SK-N-SH (cell line): Measurements from ENCODE around the gene MCC. TPM values are rescaled to one million over a fixed set of nuclear protein-coding genes. Genes with fewer than 3 reads are reported as not detected.
"Not testable (repeated sequence)": the region's sequence is repeated elsewhere in the genome, so short reads cannot be mapped to it uniquely, and the experiment has no call there.

Experiments
- CTCF ChIA-PET: fragments of 300-600, 350-600 bp; formaldehyde crosslinking; extraction: SDS; loops from one replicate; lab custom pipeline; 2021; lab: Yijun Ruan, JAX
- POLR2A ChIA-PET: fragments of 350-600 bp; sonication (Branson Sonifier 250); formaldehyde crosslinking; extraction: SDS; loops from one replicate; lab custom pipeline; 2020; ENCODE audit warnings: antibody characterized with exemption, inconsistent platforms; lab: Yijun Ruan, JAX
- DNase-seq: peaks from one replicate; pipeline ENCODE4 v3.0.0; 2012
- H2AFZ ChIP-seq: fragments of 200-600 bp; sonication (generic); 2 replicates; pipeline ENCODE4 v1.8.1; 2016; ENCODE audit warnings: antibody characterized with exemption, mild to moderate bottlenecking, low read depth
- H3F3A ChIP-seq: fragments of 200-600 bp; sonication (generic); replicated peaks from 2 replicates; pipeline ENCODE3; 2016; ENCODE audit warnings: antibody characterized with exemption, mild to moderate bottlenecking; ENCODE audit not compliant: insufficient read depth
- H3K27ac ChIP-seq, 2 experiments: fragments of 200-500 bp in 1 of 2; fragments of 200-600 bp in 1 of 2; sonication (Bioruptor generic) in 1 of 2; sonication (generic), shearing (Covaris generic) in 1 of 2; 2 replicates each; pipeline versions ENCODE4 v1.5.1 to v1.6.1; 2014 to 2016; ENCODE audit warnings: low read depth in 2 of 2, inconsistent platforms in 1 of 2, low read length in 1 of 2, mild to moderate bottlenecking in 1 of 2, mixed read lengths in 1 of 2
- H3K27me3 ChIP-seq: fragments of 200-600 bp; sonication (generic), shearing (Covaris generic); 2 replicates; pipeline ENCODE4 v1.6.1; 2016; ENCODE audit warnings: mixed run types; ENCODE audit not compliant: insufficient read depth
- H3K36me3 ChIP-seq, 2 experiments: fragments of 200-500 bp in 1 of 2; fragments of 200-600 bp in 1 of 2; sonication (Bioruptor generic) in 1 of 2; sonication (generic) in 1 of 2; replicated peaks in 1 of 2; 2 replicates each; pipeline versions ENCODE3 to v1.5.1; 2014 to 2016; ENCODE audit warnings: low read length in 1 of 2, mild to moderate bottlenecking in 1 of 2; ENCODE audit not compliant: insufficient read depth in 2 of 2, control insufficient read depth in 1 of 2
- H3K4me1 ChIP-seq, 2 experiments: fragments of 200-500 bp in 1 of 2; fragments of 200-600 bp in 1 of 2; sonication (Bioruptor generic) in 1 of 2; sonication (generic), shearing (Covaris generic) in 1 of 2; 2 replicates each; pipeline versions ENCODE4 v1.5.1 to v1.6.1; 2014 to 2016; ENCODE audit warnings: low read depth in 1 of 2, low read length in 1 of 2, mixed run types in 1 of 2; ENCODE audit not compliant: insufficient read depth in 2 of 2, control insufficient read depth in 1 of 2
- H3K4me2 ChIP-seq: fragments of 200-600 bp; sonication (generic), shearing (Covaris generic); 2 replicates; pipeline ENCODE4 v1.6.1; 2017; ENCODE audit warnings: mixed run types
- H3K4me3 ChIP-seq, 2 experiments: fragments of 200-500 bp in 1 of 2; fragments of 200-600 bp in 1 of 2; sonication (Bioruptor generic) in 1 of 2; sonication (generic), shearing (Covaris generic) in 1 of 2; 2 replicates each; pipeline versions ENCODE4 v1.5.1 to v1.8.1; 2014 to 2016; ENCODE audit warnings: low read depth in 2 of 2, inconsistent platforms in 1 of 2, low read length in 1 of 2, mild to moderate bottlenecking in 1 of 2, mixed read lengths in 1 of 2, moderate library complexity in 1 of 2
- H3K79me2 ChIP-seq: fragments of 200-600 bp; sonication (generic); 2 replicates; pipeline ENCODE4 v1.8.1; 2017; ENCODE audit warnings: mild to moderate bottlenecking; ENCODE audit not compliant: insufficient read depth
- H3K9ac ChIP-seq: fragments of 200-600 bp; sonication (generic); 2 replicates; pipeline ENCODE4 v1.6.1; 2017; ENCODE audit warnings: mixed run types
- H3K9me2 ChIP-seq: fragments of 200-600 bp; sonication (generic); 2 replicates; pipeline ENCODE4 v1.6.1; 2017; ENCODE audit warnings: mixed run types
- H3K9me3 ChIP-seq: fragments of 200-600 bp; sonication (generic); 2 replicates; pipeline ENCODE4 v1.6.1; 2017; ENCODE audit warnings: mixed run types, mild to moderate bottlenecking, moderate library complexity
- H4K20me1 ChIP-seq: fragments of 200-600 bp; sonication (generic); 2 replicates; pipeline ENCODE4 v1.6.1; 2017; ENCODE audit warnings: mild to moderate bottlenecking, mixed run types; ENCODE audit not compliant: insufficient read depth
- EZH2phosphoT487 ChIP-seq: fragments of 200-600 bp; sonication (generic); IDR thresholded peaks from 2 replicates; pipeline ENCODE4 v1.6.1; 2017; ENCODE audit warnings: low read depth, mixed run types, mild to moderate bottlenecking, antibody characterized with exemption, moderate library complexity, borderline replicate concordance
- FOXM1 ChIP-seq: IDR thresholded peaks from 2 replicates; pipeline ENCODE4 v1.4.0; 2012; ENCODE audit warnings: low read depth, mild to moderate bottlenecking
- GABPA ChIP-seq: IDR thresholded peaks from 2 replicates; pipeline ENCODE4 v1.4.0; 2012; ENCODE audit warnings: low read depth, mild to moderate bottlenecking
- GATA2 ChIP-seq: sonication (generic); formaldehyde crosslinking; IDR thresholded peaks from 2 replicates; pipeline ENCODE4 v1.5.0; 2020; ENCODE audit warnings: mild to moderate bottlenecking, missing genetic modification reagents
- NRF1 ChIP-seq: IDR thresholded peaks from 2 replicates; pipeline ENCODE4 v1.6.1; 2012; ENCODE audit warnings: low read depth, mild to moderate bottlenecking, low read length
- RAD21 ChIP-seq: IDR thresholded peaks from 2 replicates; pipeline ENCODE4 v1.6.1; 2012; ENCODE audit warnings: mild to moderate bottlenecking, low read length
- RCOR1 ChIP-seq: fragments of 150-350 bp; IDR thresholded peaks from 2 replicates; pipeline ENCODE4 v1.6.1; 2017; ENCODE audit warnings: antibody characterized with exemption, low read length
- SIN3A ChIP-seq: IDR thresholded peaks from 2 replicates; pipeline ENCODE4 v1.6.1; 2012; ENCODE audit warnings: low read depth, mild to moderate bottlenecking, low read length, moderate library complexity, borderline replicate concordance
- WGBS: methylation state at CpG from one replicate; pipeline ENCODE4 v1.1.6; 2017; ENCODE audit warnings: low lambda C conversion rate; 5-methylcytosine and 5-hydroxymethylcytosine counted together
- polyA plus RNA-seq, 3 experiments: library from polyadenylated mRNA; depleted of rRNA; stranded (reverse); fragments of >200 nt; gene quantifications; 2 replicates each; pipeline ENCODE4 v1.2.3, GENCODE V29; 2012
- TF ChIP-seq, protein P1 (sequence below): fragments of 150-350 bp; IDR thresholded peaks from 2 replicates; pipeline ENCODE4 v1.6.1; 2017; ENCODE audit warnings: antibody characterized with exemption, low read length, low read depth, borderline replicate concordance
- TF ChIP-seq, protein P2 (sequence below): IDR thresholded peaks from 2 replicates; pipeline ENCODE4 v1.4.0; 2012; ENCODE audit warnings: low read depth, borderline replicate concordance
- TF ChIP-seq, protein P3 (sequence below): fragments of 150-350 bp; IDR thresholded peaks from 2 replicates; pipeline ENCODE4 v1.6.1; 2016; ENCODE audit warnings: mild to moderate bottlenecking, low read depth, low read length
- TF ChIP-seq, protein P4 (sequence below): IDR thresholded peaks from 2 replicates; pipeline ENCODE4; 2012

MCC gene
- polyA plus RNA-seq, 1 of the 3 experiments (the other 2 are of a cell fraction), result 3.6 TPM

DNA sequence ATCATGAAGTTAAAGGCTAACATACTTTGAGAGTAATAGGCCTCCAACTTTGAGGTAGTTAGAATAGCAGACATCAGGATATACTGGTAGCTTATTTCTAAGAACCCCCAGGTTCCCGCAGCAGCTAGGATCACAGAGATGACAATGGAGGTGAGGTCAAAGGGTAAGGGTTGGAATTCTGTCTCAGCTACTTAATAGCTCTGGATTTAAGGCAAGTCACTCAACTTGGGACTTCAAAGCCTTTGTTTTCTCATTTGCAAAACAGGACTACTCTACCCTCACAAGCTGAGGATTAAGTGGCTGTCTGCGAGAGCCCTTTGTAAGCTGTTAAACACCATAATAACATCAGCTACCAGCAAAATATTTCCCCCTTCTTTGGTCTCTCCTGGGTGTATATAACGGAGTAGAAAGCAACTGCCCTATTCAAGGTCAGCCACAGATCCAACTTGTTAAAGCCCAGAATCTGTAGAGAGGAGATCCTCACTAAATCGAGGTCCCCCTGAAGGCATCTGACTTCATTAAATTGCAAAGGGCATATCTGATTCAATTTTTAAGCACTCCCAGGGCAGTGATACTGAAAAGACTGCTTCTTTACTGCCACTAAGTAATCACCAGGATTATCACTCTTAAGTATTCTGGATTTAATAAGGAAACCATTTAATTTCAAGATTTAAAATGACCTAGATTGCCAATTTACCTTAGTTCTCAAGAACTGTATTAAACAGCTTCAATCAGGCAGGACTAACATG, 407.0 kb downstream of the MCC start:
- H3K4me3 ChIP-seq, result no peak overlapping the region
- 67% methylated on average over 4 of the region's 4 CpGs for WGBS

DNA sequence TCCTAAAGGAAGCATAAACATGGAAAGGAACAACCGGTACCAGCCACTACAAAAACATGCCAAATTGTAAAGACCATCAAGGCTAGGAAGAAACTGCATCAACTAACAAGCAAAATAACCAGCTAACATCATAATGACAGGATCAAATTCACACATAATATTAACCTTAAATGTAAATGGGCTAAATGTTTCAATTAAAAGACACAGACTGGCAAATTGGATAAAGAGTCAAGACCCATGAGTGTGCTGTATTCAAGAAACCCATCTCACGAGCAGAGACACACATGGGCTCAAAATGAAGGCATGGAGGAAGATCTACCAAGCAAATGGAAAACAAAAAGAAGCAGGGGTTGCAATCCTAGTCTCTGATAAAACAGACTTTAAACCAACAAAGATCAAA, 411.6 kb downstream of the MCC start:
- H3K4me2 ChIP-seq, H3K27me3 ChIP-seq, H3K36me3 ChIP-seq, H3K9me3 ChIP-seq, H2AFZ ChIP-seq, H3K9me2 ChIP-seq, POLR2A ChIA-PET, CTCF ChIA-PET, H3K4me3 ChIP-seq, DNase-seq, H3K4me1 ChIP-seq, H3K79me2 ChIP-seq, H3K9ac ChIP-seq, H4K20me1 ChIP-seq, H3F3A ChIP-seq, H3K27ac ChIP-seq: not testable (repeated sequence)
- WGBS, result 48% methylated on average over 2 of the region's 2 CpGs

More for the DNA sequence above, 407.0 kb downstream of the MCC start:
- Histone ChIP-seq H3K27ac (peak overlapping the region in 1 of 2 experiments; percentile 60; a peak in 2 of 4 replicates), H3K9ac (no peak overlapping the region), H2AFZ (no peak overlapping the region), H3K4me1 (peaks cover 0 to 18% of the 10 kb centered on the region in 2 experiments; a peak in 2 of 4 replicates), H3K9me3 (no peaks in the 10 kb centered on the region), H3K27me3 (no peaks in the 10 kb centered on the region; the same call in 1 of the 2 replicates), H3K79me2 (no peaks in the 10 kb centered on the region), H3K4me2 (peak overlapping the region; percentile 4; the same call in 1 of the 2 replicates), H3K9me2 (no peaks in the 10 kb centered on the region), H3K36me3 (no peaks in the 10 kb centered on the region), H3F3A (no peaks in the 10 kb centered on the region), H4K20me1 (no peaks in the 10 kb centered on the region)
- DNase-seq, result peak; percentile 55
- POLR2A ChIA-PET, result interaction anchor here (0.9 kb wide), 1 partner anchor 22 kb away, joined by 3 read pairs; no protein-coding TSS in a partner anchor
- TF ChIP-seq, protein P1, sequence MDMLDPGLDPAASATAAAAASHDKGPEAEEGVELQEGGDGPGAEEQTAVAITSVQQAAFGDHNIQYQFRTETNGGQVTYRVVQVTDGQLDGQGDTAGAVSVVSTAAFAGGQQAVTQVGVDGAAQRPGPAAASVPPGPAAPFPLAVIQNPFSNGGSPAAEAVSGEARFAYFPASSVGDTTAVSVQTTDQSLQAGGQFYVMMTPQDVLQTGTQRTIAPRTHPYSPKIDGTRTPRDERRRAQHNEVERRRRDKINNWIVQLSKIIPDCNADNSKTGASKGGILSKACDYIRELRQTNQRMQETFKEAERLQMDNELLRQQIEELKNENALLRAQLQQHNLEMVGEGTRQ, result no peak
- TF ChIP-seq RCOR1 (peak; percentile 26; the same call in 1 of the 2 replicates), RAD21 (no peak), GATA2 (peak; percentile 26; the same call in 1 of the 2 replicates)
- CTCF ChIA-PET, result interaction anchor here (0.7 to 1.5 kb wide), 5 partner anchors 8 to 251 kb away, joined by 3 read pairs; no protein-coding TSS in a partner anchor

DNA sequence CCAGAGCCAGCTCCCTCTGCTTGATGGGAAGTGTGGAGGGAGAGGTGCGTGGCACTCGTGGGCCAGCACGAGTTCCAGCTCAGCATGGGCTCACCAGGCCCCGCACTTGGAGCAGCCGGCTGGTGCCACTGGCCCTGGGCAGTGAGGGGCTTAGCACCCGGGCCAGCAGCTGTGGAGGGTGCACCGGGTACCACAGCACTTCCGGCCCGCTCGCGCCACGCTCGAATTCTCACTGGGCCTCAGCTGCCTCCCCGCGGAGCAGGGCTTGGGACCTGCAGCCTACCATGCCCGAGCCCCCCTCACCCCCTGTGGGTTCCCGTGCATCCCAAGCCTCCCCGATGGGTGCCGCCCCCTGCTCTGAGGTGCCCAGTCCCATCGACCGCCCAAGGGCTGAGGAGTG, 413.2 kb downstream of the MCC start:
- DNase-seq, result no peak
- Histone ChIP-seq H2AFZ (no peak overlapping the region), H3K27ac (no peak overlapping the region), H3F3A (no peaks in the 10 kb centered on the region), H3K36me3 (no peaks in the 10 kb centered on the region), H3K4me2 (no peak overlapping the region), H3K9me3 (no peaks in the 10 kb centered on the region), H3K9me2 (no peaks in the 10 kb centered on the region), H3K4me1 (no peaks in the 10 kb centered on the region), H3K9ac (no peak overlapping the region), H3K27me3 (no peaks in the 10 kb centered on the region), H4K20me1 (no peaks in the 10 kb centered on the region), H3K4me3 (no peak overlapping the region), H3K79me2 (no peaks in the 10 kb centered on the region)
- POLR2A ChIA-PET, result no interaction called here
- CTCF ChIA-PET, result interaction anchor here (1.1 to 1.4 kb wide), 2 partner anchors 79 to 255 kb away, joined by 3 read pairs; no protein-coding TSS in a partner anchor
- WGBS, result no CpG with 5 or more reads among the region's 21 CpGs
- no peak for TF ChIP-seq NRF1
- no peak for TF ChIP-seq GABPA
- TF ChIP-seq, protein P2, sequence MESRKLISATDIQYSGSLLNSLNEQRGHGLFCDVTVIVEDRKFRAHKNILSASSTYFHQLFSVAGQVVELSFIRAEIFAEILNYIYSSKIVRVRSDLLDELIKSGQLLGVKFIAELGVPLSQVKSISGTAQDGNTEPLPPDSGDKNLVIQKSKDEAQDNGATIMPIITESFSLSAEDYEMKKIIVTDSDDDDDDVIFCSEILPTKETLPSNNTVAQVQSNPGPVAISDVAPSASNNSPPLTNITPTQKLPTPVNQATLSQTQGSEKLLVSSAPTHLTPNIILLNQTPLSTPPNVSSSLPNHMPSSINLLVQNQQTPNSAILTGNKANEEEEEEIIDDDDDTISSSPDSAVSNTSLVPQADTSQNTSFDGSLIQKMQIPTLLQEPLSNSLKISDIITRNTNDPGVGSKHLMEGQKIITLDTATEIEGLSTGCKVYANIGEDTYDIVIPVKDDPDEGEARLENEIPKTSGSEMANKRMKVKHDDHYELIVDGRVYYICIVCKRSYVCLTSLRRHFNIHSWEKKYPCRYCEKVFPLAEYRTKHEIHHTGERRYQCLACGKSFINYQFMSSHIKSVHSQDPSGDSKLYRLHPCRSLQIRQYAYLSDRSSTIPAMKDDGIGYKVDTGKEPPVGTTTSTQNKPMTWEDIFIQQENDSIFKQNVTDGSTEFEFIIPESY, result no peak
- TF ChIP-seq SIN3A, result no peak
- no peak for TF ChIP-seq EZH2phosphoT487
- TF ChIP-seq, protein P3, sequence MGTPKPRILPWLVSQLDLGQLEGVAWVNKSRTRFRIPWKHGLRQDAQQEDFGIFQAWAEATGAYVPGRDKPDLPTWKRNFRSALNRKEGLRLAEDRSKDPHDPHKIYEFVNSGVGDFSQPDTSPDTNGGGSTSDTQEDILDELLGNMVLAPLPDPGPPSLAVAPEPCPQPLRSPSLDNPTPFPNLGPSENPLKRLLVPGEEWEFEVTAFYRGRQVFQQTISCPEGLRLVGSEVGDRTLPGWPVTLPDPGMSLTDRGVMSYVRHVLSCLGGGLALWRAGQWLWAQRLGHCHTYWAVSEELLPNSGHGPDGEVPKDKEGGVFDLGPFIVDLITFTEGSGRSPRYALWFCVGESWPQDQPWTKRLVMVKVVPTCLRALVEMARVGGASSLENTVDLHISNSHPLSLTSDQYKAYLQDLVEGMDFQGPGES, result no peak
- no peak for TF ChIP-seq FOXM1
- TF ChIP-seq, protein P4, sequence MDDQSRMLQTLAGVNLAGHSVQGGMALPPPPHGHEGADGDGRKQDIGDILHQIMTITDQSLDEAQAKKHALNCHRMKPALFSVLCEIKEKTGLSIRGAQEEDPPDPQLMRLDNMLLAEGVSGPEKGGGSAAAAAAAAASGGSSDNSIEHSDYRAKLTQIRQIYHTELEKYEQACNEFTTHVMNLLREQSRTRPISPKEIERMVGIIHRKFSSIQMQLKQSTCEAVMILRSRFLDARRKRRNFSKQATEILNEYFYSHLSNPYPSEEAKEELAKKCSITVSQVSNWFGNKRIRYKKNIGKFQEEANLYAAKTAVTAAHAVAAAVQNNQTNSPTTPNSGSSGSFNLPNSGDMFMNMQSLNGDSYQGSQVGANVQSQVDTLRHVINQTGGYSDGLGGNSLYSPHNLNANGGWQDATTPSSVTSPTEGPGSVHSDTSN, result no peak
- no peak for TF ChIP-seq RCOR1
